Common myeloid progenitor, CD34-positive (primary cell): Measurements from ENCODE around the gene IGF2R.
A peak's percentile ranks its signal among the peaks of the same experiment; 100 is the strongest.

ENCODE experiments used
- CTCF ChIA-PET: fragments of 350-600 bp; sonication (Branson Sonifier 250); formaldehyde crosslinking; loops from one replicate; lab custom pipeline; 2021; ENCODE audit warnings: antibody characterized with exemption; lab: Charles Lee
- POLR2A ChIA-PET: fragments of 350-600 bp; sonication (Branson Sonifier 250); formaldehyde crosslinking; loops from one replicate; lab custom pipeline; 2021; ENCODE audit warnings: antibody characterized with exemption; lab: Charles Lee
- DNase-seq, 3 donors: peaks; one replicate each; pipeline versions ENCODE4 v3.0.0 to v3.0.0-alpha.2; 2013
- H3K27ac ChIP-seq, 2 experiments: 1 replicate in 1 of 2; 2 replicates in 1 of 2; pipeline ENCODE4 v1.7.0; 2013; ENCODE audit warnings: inconsistent platforms in 2 of 2, low read length in 2 of 2, mild to moderate bottlenecking in 2 of 2, low read depth in 1 of 2, moderate library complexity in 1 of 2; ENCODE audit not compliant: severe bottlenecking in 2 of 2, insufficient read depth in 1 of 2, poor library complexity in 1 of 2
- H3K27me3 ChIP-seq, 5 experiments: replicated peaks in 2 of 5; 1 replicate in 3 of 5; 2 replicates in 2 of 5; pipeline versions ENCODE4 v1.6.1 to v1.7.0; 2013; ENCODE audit warnings: low read length in 4 of 5, mild to moderate bottlenecking in 2 of 5, moderate library complexity in 2 of 5, inconsistent platforms in 1 of 5; ENCODE audit not compliant: insufficient read depth in 5 of 5, control insufficient read depth in 4 of 5
- H3K36me3 ChIP-seq, 4 experiments: 1 replicate in 2 of 4; 2 replicates in 2 of 4; pipeline versions ENCODE4 v1.6.1 to v1.7.0; 2013; ENCODE audit warnings: low read length in 3 of 4, control low read depth in 1 of 4, mild to moderate bottlenecking in 1 of 4; ENCODE audit not compliant: control insufficient read depth in 4 of 4, insufficient read depth in 4 of 4
- H3K4me1 ChIP-seq, 4 experiments: 1 replicate in 3 of 4; 2 replicates in 1 of 4; pipeline versions ENCODE4 v1.6.1 to v1.7.1; 2013; ENCODE audit warnings: low read length in 3 of 4, mild to moderate bottlenecking in 3 of 4, control low read depth in 1 of 4, inconsistent platforms in 1 of 4, moderate library complexity in 1 of 4; ENCODE audit not compliant: control insufficient read depth in 4 of 4, insufficient read depth in 4 of 4; ENCODE audit errors: control extremely low read depth in 1 of 4
- H3K4me3 ChIP-seq, 7 experiments: 1 replicate in 4 of 7; 2 replicates in 3 of 7; pipeline versions ENCODE4 v1.5.1 to v1.7.0; 2013; ENCODE audit warnings: mild to moderate bottlenecking in 7 of 7, low read length in 6 of 7, moderate library complexity in 6 of 7, inconsistent platforms in 2 of 7, low read depth in 2 of 7, control low read depth in 1 of 7; ENCODE audit not compliant: insufficient read depth in 4 of 7, control insufficient read depth in 1 of 7; ENCODE audit errors: extremely low read depth in 1 of 7
- H3K9me3 ChIP-seq, 5 experiments: 1 replicate in 4 of 5; 2 replicates in 1 of 5; pipeline versions ENCODE4 v1.6.1 to v1.7.1; 2013; ENCODE audit warnings: low read length in 4 of 5, mild to moderate bottlenecking in 2 of 5, inconsistent platforms in 1 of 5, low read depth in 1 of 5, moderate library complexity in 1 of 5; ENCODE audit not compliant: control insufficient read depth in 4 of 5, insufficient read depth in 2 of 5; ENCODE audit errors: control extremely low read depth in 1 of 5
- WGBS: methylation state at CpG from one replicate; pipeline ENCODE4 v1.1.5; 2013; ENCODE audit not compliant: insufficient coverage; 5-methylcytosine and 5-hydroxymethylcytosine counted together

Gene IGF2R

GRCh38 chr6:159978291-159979135 lies 9.6 kb downstream of the IGF2R start:
- Histone ChIP-seq H3K27me3 (peaks cover 4 to 74% (median 59%) of the 10 kb centered on the region in 5 experiments), H3K9me3 (no peaks in the 10 kb centered on the region), H3K4me1 (peaks cover 20 to 37% (median 27%) of the 10 kb centered on the region in 4 experiments), H3K4me3 (no peak overlapping the region), H3K36me3 (no peaks in the 10 kb centered on the region), H3K27ac (no peak overlapping the region)
- DNase-seq, result no peak
- ChIA-PET POLR2A (no interaction called here), CTCF (interaction anchor here (0.6 to 1.3 kb wide), 2 partner anchors 12 to 803 kb away, joined by 3 read pairs; no protein-coding TSS in a partner anchor)
- WGBS, result 73% methylated on average over 10 of the region's 13 CpGs

GRCh38 chr6:159979136-159979874 lies 10.4 kb downstream of the IGF2R start:
- peaks cover 22 to 44% (median 35%) of the 10 kb centered on the region in 4 experiments for H3K4me1 ChIP-seq
- no peaks in the 10 kb centered on the region for H3K9me3 ChIP-seq
- no peaks in the 10 kb centered on the region for H3K36me3 ChIP-seq
- WGBS, result 88% methylated on average over 7 of the region's 11 CpGs
- CTCF ChIA-PET, result interaction anchor here (0.6 to 1.3 kb wide), 2 partner anchors 11 to 804 kb away, joined by 3 read pairs; no protein-coding TSS in a partner anchor
- peaks cover 0 to 72% (median 58%) of the 10 kb centered on the region in 5 experiments for H3K27me3 ChIP-seq
- H3K27ac ChIP-seq, result no peak overlapping the region
- no peak overlapping the region for H3K4me3 ChIP-seq
- POLR2A ChIA-PET, result no interaction called here
- DNase-seq, result peak in 2 of 3 donors; percentile 49 to 59

GRCh38 chr6:159980474-159980873 lies 11.6 kb downstream of the IGF2R start:
- WGBS, result 96% methylated on average over 3 of the region's 5 CpGs
- POLR2A ChIA-PET, result no interaction called here
- Histone ChIP-seq H3K9me3 (no peaks in the 10 kb centered on the region), H3K27me3 (peaks cover 0 to 72% (median 50%) of the 10 kb centered on the region in 5 experiments), H3K27ac (no peak overlapping the region), H3K36me3 (no peaks in the 10 kb centered on the region), H3K4me3 (no peak overlapping the region), H3K4me1 (peaks cover 27 to 44% (median 36%) of the 10 kb centered on the region in 4 experiments)
- CTCF ChIA-PET, result interaction anchor here (1.6 to 2.0 kb wide), 2 partner anchors 7 to 20 kb away, joined by 3 to 7 read pairs; no protein-coding TSS in a partner anchor
- DNase-seq, result no peak

- H3K4me1 ChIP-seq, result peaks cover 27 to 44% (median 36%) of the 10 kb centered on the region in 4 experiments
- ChIA-PET CTCF (interaction anchor here (1.6 to 2.0 kb wide), 2 partner anchors 8 to 21 kb away, joined by 3 to 7 read pairs; no protein-coding TSS in a partner anchor), POLR2A (interaction anchor here (0.7 kb wide), 1 partner anchor 52 kb away, joined by 3 read pairs; no protein-coding TSS in a partner anchor)
- H3K27ac ChIP-seq, result no peak overlapping the region
- WGBS, result 81% methylated on average over 6 of the region's 6 CpGs
- H3K27me3 ChIP-seq, result peaks cover 0 to 77% (median 54%) of the 10 kb centered on the region in 5 experiments
- DNase-seq, result no peak
- peak overlapping the region in 1 of 7 experiments; percentile 40 for H3K4me3 ChIP-seq
- H3K36me3 ChIP-seq, result no peaks in the 10 kb centered on the region
- H3K9me3 ChIP-seq, result no peaks in the 10 kb centered on the region
Measured at GRCh38 chr6:159981071-159981402, 12.2 kb downstream of the IGF2R start.

GRCh38 chr6:159981403-159982245 lies 12.7 kb downstream of the IGF2R start:
- H3K4me1 ChIP-seq, result peaks cover 27 to 44% (median 36%) of the 10 kb centered on the region in 4 experiments
- peak overlapping the region in 2 of 7 experiments; percentile 36 to 40 for H3K4me3 ChIP-seq
- H3K27ac ChIP-seq, result no peak overlapping the region
- no peaks in the 10 kb centered on the region for H3K36me3 ChIP-seq
- POLR2A ChIA-PET, result interaction anchor here (0.7 to 0.9 kb wide), 2 partner anchors 12 to 52 kb away, joined by 3 read pairs; partner anchors contain the start of gene IGF2R
- CTCF ChIA-PET, result interaction anchor here (1.1 to 2.0 kb wide), 3 partner anchors 8 to 22 kb away, joined by 3 to 7 read pairs (median 3); no protein-coding TSS in a partner anchor
- H3K9me3 ChIP-seq, result no peaks in the 10 kb centered on the region
- peak; percentile 89 to 95 (median 93) for DNase-seq
- peaks cover 0 to 79% (median 51%) of the 10 kb centered on the region in 5 experiments for H3K27me3 ChIP-seq
- WGBS, result 7% methylated on average over 12 of the region's 16 CpGs
